GM19467 (cell line): ENCODE measurements around the gene EEF1A2.
"Not testable (repeated sequence)": the region's sequence is repeated elsewhere in the genome, so short reads cannot be mapped to it uniquely, and the experiment has no call there.

Experiments
- ATAC-seq: cut with Tn5 transposase; IDR thresholded peaks from one replicate; pipeline ENCODE4 v1.9.1; 2021; ENCODE audit warnings: mild to moderate bottlenecking, moderate library complexity; ENCODE audit not compliant: unreplicated experiment

The EEF1A2 gene

DNA sequence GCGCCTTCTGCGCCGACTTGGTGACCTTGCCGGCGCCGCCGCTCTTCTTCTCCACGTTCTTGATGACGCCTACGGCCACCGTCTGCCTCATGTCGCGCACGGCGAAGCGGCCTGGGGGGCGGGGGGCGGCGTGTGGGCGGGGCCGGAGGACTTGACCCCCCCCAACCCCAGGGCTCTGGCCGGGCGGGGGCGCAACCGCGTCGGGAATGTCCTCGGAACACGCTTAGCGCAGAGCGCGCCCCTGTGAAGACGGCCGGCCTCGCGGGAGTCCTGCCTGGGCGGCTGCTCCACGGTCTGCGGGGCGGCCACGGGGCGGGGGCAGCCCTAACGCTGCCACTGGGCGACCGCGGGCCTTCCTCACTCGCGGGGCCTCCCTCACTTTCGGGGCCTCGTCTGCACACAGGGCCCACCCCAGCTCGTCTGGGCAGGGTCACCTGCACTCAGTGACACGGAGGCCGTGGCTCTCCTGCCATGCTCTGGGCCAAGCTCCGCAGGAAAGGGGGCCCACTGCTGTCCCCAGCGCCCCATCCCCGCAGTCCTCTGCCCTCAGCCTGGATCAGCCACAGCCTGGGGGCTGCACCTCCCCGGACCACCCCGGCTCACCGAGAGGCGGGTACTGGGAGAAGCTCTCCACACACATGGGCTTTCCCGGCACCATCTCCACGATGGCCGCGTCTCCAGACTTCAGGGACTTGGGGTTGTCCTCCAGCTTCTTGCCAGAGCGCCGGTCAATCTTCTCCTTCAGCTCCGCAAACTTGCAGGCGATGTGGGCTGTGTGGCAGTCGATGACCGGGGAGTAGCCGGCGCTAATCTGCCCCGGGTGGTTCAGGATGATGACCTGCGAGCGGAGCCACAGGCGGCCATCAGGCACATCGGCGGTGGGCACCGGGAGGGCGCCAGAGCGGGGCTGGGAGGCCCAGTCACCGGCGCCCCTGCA is 10.3 kb downstream of the EEF1A2 start:
- no peak for ATAC-seq

DNA sequence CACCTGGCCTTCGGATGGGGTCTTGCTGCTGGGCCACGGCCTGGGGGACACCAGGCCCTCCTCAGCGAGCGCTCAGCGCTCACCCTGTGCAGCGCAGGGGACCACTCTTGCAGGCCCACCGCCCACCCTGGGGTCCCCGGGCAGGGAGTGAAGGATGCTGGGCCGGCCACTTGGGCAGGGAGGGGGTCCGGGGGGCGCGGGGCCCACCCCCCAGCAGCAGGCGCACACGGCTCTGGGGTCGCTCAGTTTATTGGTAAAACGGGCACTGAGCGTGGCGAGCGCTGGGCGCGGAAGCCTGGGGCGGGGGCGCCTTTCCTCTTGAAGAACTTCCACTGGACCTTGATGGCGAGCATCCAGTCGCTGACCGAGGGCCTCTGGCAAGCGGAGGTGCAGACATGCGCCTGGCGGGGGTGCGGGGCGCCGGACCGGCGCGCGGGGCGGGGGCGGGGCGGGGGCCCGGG is 11.1 kb downstream of the EEF1A2 start:
- ATAC-seq = no peak

DNA sequence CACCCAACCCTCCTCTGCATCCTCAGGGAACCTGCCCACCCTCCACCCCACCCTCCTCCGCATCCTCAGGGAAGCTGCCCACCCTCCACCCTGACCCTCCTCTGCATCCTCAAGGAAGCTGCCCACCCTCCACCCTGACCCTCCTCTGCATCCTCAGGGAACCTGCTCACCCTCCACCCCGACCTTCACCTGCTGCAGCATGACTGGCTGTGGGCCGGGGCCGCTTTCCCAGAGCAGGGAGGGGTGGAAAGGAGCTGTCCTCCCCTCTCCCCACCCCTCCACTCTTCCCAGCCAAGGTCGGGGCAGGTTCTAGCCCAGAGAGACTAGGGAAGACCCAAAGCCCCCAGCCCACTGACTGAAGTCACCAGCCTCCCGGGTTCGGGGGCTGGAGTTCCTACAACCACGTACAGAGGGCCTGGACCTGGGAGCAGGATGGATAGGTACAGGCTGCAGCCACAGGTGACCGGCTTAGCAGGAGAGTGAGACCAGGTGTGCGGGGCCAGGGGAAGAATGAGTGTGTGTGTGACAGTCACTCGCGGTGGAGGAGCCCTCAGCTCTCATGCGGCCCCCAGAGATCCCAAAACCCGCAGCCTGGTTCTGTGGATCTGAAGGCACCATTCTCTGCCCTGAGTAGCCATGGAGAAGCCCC is 11.6 kb downstream of the EEF1A2 start:
- no peak for ATAC-seq

DNA sequence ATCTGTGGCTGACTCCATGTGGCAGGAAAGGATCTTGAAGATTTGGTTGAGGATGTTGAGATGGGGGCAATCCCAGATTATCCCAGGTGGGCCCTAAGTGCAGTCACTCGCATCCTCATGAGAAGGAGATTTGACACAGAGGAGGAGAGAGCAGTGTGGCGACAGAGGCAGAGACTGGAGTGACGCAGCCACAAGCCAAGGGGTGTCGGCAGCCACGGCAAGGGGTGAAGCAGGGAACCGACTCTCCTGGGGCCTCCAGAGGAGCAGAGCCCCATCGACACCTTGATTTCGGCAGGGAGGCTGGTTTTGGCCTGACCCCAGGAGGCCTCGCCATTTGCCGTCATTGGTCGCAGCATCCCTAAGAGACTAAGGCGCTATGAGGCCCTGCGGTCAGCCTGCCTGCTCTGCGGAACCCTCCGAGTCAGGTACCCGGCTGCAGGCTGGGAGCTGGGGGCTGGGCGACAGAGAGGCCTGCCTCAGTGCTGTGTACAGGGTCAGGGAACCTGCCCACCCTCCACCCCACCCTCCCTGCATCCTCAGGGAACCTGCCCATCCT is 12.5 kb downstream of the EEF1A2 start:
- no peak for ATAC-seq

DNA sequence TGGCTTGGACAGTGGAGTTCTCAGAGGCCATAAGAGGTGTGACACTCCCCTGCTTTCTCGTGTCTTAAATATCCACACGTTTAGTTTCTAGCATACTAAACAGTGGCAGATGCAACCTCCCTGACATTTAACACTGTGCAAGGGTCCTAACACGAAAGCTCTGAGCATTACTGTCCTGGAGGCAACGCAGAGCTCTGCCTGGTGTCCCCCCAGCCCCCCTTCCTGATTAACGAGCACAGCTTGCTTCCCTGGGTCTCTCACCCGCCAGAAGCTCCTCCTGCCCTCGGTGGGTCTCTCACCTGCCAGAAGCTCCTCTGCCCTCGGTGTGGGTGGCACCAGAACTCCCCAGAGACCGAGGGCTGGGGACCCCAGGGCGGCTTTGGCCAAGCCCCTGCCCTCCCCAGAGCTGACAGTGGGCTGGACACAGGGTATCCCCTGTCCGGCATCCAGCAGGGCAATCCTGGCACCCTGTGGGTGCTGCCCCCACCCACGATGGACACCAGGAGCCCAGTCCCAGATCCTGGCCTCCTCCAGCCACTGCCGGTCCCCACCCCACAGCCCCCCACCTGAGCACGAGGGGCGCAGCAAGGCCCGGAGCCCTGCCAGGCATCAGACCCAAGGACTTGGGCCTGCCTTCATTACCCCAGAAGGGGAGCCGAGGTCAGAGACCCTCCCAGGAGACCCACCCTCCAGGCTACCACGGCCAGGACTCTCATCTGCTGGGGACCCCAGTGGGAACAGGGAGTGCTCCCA is 14.1 kb downstream of the EEF1A2 start:
- ATAC-seq = no peak

DNA sequence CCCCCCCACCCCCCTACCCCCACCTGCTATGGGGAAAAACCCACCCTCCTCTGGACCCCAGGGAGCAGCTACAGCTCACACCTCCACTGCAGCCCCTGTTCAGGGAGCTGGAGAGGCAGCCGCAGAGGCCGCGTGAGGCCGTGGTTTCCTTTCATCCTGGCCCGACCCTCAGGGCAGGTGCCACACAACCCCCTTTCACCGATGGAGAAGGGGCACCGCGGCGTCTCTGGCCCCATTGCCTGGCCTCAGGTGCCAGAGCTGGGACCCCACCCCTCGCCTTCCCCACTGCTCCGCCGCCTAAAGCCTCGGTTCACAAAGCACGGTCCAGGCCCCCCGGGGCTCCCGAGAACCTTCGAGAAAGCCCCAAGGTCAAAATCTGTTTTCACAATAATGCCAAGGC is 14.6 kb downstream of the EEF1A2 start:
- ATAC-seq = no peak

DNA sequence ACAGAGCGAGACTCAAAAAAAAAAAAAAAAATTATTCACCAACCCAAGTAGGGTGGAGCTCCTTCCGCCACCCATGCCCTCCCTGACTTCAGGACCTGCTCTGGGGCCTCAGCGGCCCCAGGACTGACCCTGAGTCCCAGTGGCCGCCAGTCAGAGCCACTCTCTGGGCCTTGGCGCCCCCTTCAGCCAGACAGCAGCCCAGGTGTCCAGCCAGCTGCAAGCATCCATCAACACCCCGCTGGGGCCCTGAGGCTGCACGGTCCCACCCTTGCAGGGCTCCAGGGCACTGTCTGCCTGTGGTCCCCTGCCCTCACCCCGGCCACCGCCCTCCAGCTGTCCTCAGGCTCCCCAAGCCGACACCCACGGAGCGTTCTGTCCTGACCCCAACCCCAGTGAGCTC is 15.0 kb downstream of the EEF1A2 start:
- no peak for ATAC-seq

DNA sequence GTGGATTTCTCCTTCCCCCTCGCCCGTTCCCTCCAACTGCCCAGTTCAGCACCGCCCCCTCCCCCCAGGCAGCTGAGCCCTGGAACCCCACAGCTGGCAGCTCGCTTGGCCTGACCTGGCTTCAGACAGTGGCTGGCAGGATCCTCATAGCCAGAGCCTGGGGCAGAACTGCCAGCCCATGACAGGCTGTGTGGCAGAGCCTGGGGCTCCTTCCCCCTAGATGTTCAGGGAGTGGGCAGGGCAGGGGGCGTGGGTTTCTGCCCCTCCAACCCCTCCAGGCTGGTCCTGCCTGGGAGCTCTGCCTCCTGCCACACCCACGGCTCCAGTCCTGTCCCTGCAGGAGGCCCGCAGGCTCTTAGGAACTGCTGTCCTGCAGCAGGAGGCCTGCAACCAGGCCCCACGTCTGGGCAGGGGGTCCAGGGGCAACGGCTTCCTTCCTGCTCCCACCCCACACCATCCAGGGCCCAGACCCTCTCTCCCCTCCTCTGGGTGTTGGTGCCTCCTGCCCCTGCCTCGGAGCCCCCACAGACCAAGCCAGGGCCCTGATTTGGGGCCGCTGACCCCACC is 16.8 kb downstream of the EEF1A2 start:
- ATAC-seq = no peak

DNA sequence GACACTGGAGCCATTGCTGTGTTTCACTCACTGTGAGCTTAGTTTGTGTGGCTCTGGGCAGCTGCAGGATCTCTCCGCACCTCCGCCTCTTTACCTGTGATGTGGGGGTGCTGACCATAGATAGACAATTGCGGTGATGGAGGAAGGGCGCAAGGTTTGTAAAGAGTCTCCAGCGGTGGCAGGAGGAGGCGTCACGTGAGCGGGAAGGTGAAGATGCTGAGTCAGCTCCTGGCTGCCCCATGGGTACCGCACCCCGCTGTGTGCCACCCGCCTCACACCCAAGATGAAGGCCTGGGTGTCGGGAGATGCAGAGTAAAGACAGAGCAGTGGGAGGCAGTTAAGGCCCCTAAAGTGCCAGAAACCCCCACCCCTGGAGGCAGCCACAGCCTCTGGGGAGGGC is 17.4 kb downstream of the EEF1A2 start:
- ATAC-seq = no peak

DNA sequence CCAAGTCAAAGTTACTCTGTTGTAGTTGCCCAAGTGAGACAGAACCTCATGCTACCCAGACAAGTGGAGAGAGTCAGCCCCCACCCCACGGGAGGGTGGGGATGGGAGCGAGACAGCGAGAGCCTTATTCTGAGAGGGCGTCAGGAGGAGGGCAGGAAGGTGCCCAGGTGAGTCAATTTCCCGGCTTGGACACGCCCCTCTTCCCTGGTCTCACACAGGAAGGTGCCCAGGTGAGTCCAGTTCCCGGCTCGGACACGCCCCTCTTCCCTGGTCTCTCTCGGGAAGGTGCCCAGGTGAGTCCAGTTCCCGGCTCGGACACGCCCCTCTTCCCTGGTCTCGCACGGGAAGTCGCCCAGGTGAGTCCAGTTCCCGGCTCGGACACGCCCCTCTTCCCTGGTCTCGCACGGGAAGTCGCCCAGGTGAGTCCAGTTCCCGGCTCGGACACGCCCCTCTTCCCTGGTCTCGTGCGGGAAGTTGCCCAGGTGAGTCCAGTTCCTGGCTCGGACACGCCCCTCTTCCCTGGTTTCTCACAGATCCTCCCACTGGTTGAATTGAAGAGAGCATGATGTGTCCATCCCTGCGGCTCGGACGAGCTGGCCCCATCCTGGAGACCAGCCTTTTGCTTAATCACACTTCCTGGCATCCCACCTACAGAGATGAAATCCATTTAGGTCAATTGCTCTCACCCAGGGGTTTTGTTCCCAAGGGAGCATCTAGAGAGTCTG is 19.0 kb downstream of the EEF1A2 start:
- not testable (repeated sequence) for ATAC-seq

DNA sequence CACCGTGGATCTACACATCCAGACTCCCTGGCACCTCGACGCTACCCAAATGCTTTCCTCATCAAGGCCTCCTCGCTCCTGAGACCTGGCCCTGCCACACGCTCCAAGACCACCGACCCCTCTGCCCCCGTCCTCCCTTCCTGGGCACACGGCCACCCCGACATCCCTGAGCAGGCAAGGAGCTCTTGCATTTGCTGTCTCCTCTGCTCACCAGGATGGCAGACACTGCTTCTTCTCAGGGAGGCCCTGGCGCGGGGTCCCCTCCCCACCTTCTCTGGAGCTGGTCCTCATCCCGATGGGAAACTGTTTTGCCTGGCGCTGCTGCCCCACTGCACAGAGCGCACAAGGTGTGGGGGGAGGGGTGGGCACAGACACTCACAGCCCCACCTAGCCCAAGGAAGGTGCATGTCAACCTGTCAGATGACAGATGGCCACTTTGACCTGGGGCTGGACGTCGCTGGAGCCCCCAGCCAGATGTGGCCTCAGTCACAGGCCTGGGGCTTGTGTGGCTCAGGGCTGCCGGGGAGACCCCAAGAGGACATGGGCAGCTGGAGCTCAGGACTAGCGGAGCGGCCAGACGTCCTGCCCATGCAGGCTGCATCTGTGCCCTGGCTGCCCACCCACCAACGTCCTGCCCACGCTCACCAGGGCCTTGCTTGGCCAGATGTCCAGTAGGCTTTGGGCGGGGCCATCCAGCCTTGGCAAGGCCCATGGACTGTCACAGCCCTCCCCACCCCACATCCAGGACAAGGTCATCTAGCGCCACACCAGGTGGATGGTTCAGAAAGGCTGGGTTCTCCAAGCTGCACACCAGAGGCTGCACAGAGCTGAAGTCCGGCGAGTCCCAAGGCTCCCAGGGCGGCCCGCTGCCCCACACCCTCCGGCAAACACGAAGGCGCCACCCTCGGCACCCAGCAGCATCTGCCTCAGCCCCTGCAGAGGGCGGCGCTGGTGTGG is 20.3 kb downstream of the EEF1A2 start:
- no peak for ATAC-seq

DNA sequence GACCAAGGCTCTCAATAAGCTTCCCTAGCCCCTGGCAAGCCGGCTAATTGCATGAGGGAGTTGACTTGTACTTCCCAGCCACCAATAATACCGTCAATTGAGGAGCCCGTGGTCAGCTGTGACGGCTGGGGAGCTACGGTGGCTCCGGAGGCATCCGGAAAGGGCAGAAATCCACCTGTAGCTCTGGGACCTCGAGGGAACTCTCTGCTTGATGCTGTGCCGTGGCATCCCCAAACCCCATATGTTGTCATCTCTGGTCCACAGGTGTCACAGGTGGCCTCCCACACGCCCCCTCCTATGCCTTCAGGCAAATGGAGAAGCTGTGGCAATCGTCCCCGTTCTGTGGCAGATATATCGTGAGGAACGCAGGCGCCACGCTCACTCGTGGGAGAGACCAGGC is 20.9 kb downstream of the EEF1A2 start:
- no peak for ATAC-seq

DNA sequence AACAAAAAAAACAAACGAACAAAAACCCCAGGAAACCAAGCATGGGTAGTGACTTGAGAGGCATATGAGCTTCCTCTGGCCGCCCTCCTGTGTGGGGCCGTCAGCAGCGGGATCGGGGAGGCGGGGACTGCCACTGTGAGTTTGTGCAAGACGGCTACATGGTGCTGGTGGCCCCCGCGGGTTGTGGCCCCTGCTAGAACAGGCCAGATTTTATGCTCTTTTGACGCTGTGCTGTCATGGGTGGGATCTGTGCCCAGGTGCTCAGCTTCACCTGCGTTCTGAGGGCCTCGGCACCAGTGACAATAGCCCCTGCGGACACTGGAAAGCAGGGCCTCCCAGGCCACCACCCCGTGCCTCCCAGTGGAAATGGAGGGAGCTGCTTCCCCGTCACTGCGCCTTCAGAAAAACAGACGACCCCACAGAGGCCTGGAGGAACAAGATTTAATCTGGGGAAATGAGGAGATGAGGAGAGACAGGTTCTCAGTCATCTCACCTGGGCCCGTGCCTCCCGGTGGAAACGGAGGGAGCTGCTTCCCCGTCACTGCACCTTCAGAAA is 21.7 kb downstream of the EEF1A2 start:
- ATAC-seq = no peak

DNA sequence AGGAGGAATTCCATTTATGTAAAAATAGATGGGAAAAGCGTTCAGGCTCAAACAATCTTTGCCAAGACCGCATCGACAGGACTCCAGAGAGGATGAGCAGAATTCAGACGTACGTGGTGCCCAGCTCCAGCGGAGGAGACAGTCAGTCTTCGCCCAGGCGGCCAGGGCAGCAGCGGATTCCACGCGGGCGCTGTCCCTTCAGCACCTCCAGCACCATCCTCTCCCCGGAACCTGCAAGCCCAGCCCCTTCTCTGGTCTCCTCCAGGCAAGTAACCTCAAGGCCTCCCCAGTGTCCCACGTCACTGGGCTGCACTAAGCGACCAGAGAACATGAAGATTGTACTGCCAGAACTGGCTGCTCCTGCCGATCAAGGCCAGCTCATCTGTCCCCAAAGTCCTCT is 23.7 kb downstream of the EEF1A2 start:
- no peak for ATAC-seq

DNA sequence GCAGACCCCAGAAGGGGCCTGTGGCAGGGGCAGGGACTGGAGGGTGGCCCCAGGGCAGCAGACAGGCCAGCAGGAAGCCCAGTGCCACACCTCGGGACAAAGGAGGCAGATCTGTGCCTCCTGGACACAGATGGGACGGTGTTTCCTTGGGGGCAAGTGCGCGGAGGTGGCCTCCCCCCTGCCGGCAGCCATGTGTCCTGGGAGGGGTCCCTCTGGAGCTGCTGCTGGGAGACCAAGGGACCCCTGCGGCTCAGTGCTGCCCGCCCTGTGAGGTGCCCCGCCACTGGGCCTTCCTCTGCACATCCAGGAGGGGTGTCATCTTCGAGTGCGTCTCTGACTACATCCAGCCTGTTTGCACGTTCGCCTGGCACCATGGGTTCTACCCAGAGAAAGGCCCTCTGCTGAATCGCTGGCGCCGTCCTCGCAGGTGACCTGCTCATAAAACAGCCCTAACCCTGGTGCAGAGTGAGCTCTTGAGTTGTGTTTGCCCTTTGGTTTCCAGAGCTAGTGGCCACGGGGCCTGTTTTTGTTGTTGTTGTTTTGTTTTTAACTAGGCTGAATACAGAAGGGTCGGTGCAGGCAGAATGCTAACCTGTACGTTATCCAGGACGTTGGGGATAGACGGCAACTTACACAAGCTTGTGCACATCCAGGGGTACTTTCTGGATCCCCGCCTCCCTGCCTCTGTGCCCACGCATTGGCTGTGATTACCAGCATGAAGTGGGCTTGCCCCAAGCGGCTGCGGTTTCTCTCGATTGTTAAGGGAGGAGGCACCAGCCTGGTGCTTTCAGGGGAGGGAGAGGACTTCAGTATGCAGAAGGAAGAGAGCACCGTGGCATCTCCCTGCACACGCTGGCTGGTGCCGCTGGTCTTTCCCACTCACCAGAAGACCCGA is 25.1 kb downstream of the EEF1A2 start:
- no peak for ATAC-seq

DNA sequence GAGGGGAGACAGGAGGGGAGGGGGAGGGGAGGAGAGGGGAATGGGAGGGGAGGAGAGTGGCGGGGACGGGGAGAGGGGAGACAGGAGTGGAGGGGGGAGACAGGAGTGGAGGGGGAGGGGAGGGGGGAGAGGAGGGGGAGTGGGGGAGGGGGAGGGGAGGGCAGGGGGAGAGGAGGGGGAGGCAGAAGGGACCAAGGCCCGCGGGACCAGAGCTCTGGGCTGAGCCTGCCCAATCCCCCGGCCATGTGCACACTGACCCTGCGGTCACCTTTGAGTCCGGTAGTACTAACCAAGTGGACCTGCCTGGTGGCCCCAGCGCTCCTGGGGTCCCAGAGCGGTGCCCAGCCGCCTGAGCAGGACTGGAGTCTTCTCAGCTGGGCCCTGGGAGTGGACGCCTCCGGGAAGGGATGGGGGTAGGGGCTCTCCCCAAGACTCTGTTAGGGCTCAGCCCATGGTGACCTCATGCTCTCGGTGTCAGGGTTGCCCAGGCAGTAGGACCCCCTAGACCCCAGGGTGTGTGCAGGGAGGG is 26.0 kb downstream of the EEF1A2 start:
- ATAC-seq = no peak

DNA sequence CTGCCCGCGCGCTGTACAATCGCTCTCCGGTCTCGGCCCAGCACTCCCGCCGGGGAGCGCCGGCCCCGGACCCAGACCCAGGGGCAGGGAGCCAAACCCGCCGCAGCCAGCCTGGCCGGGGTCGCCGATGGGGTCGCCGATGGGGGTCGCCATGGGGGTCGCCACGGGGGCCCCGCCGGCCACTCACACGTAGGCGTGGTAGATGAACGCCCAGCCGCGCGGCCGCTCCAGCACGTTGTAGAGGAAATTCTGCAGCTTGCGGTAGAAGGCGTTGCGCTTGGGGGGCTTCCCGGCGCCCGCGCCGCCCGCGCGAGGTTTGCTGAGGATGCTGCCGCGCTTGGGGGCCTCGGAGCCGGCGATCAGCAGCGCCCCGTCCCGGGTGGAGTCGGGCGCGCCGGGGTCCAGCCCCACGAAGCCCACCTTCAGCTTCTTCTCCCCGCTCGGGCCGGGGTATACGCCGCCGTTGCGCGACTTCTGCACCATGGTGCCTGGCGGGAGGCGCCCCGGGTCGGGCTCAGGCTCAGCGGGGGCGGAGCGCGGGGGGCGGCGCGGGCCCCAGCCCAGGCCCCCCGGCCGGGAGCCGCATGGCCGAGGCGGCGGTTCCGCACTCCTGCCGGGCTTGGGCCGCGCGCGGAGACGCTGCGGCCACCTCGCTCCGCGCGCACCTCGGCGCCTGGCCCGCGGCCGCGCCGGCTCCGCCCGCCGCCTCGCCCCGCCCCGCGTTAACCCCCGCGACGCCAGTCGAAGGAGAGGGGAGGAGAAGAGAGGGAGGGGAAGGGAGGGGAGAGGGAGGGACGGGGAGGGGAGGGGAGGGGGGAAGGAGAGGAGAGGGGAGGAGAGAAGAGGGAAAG is 26.7 kb downstream of the EEF1A2 start, which contains the start of gene KCNQ2:
Gene KCNQ2, minus strand, starts transcription at position 675 of the 851 bp plus-strand sequence. Its CDS starts 192 bp downstream, at position 483.
- ATAC-seq = no peak
